Neural progenitor cell (in vitro differentiated cells): Measurements from ENCODE around the gene TSPAN14. TPM values are rescaled to one million over a fixed set of nuclear protein-coding genes. Genes with fewer than 3 reads are reported as not detected.
A peak's percentile ranks its signal among the peaks of the same experiment; 100 is the strongest.

Experiments used
- DNase-seq: peaks from one replicate; pipeline ENCODE4 v3.0.0-alpha.2; 2016; ENCODE audit warnings: low spot score
- H2AFZ ChIP-seq: fragments of 200-600 bp; sonication (generic); replicated peaks from 2 replicates; pipeline ENCODE4 v1.6.1; 2016; ENCODE audit warnings: antibody characterized with exemption
- H3F3A ChIP-seq: fragments of 200-600 bp; sonication (generic); 2 replicates; pipeline ENCODE4 v1.6.1; 2016; ENCODE audit warnings: antibody characterized with exemption, low read depth
- H3K27ac ChIP-seq: fragments of 200-600 bp; sonication (generic); 2 replicates; pipeline ENCODE4 v1.5.1; 2016; ENCODE audit warnings: mild to moderate bottlenecking
- H3K27me3 ChIP-seq: fragments of 200-600 bp; sonication (generic); 2 replicates; pipeline ENCODE4 v1.6.1; 2016; ENCODE audit warnings: mild to moderate bottlenecking, moderate library complexity
- H3K36me3 ChIP-seq: fragments of 200-600 bp; sonication (generic); 2 replicates; pipeline ENCODE4 v1.5.1; 2016
- H3K4me1 ChIP-seq: fragments of 200-600 bp; sonication (generic); 2 replicates; pipeline ENCODE4 v1.6.1; 2016; ENCODE audit warnings: mixed run types
- H3K4me2 ChIP-seq: fragments of 200-600 bp; sonication (generic); 2 replicates; pipeline ENCODE4 v1.6.1; 2016
- H3K4me3 ChIP-seq: fragments of 200-600 bp; sonication (generic); 2 replicates; pipeline ENCODE4 v1.5.1; 2016
- H3K79me2 ChIP-seq: fragments of 200-600 bp; sonication (generic); 2 replicates; pipeline ENCODE4 v1.6.1; 2016; ENCODE audit warnings: low read depth
- H3K9ac ChIP-seq: fragments of 200-600 bp; sonication (generic); 2 replicates; pipeline ENCODE4 v1.6.1; 2016
- H3K9me3 ChIP-seq: fragments of 200-600 bp; sonication (generic); 2 replicates; pipeline ENCODE4 v1.5.1; 2016; ENCODE audit warnings: low read depth
- H4K20me1 ChIP-seq: fragments of 200-600 bp; sonication (generic); 2 replicates; pipeline ENCODE4 v1.6.1; 2016; ENCODE audit warnings: low read depth
- H3K27ac Mint-ChIP-seq: 3 replicates; pipeline ENCODE4 v1.8.0; 2021; ENCODE audit warnings: mixed read lengths
- H3K27me3 Mint-ChIP-seq: 2 replicates; pipeline ENCODE4 v1.8.0; 2022; ENCODE audit warnings: low read depth, mild to moderate bottlenecking, inconsistent platforms, moderate library complexity, mixed read lengths; ENCODE audit not compliant: insufficient read depth
- H3K36me3 Mint-ChIP-seq: 3 replicates; pipeline ENCODE4 v1.8.0; 2021; ENCODE audit warnings: mixed read lengths
- H3K4me1 Mint-ChIP-seq: 3 replicates; pipeline ENCODE4 v1.8.0; 2021; ENCODE audit warnings: mixed read lengths
- H3K4me3 Mint-ChIP-seq: 3 replicates; pipeline ENCODE4 v1.8.0; 2021; ENCODE audit warnings: mild to moderate bottlenecking, moderate library complexity, mixed read lengths
- H3K9me3 Mint-ChIP-seq: 3 replicates; pipeline ENCODE4 v1.8.0; 2020; ENCODE audit warnings: mixed read lengths
- CTCF ChIP-seq: fragments of 200-600 bp; sonication (generic); IDR thresholded peaks from 2 replicates; pipeline ENCODE4 v1.5.1; 2017; ENCODE audit warnings: antibody characterized with exemption, mild to moderate bottlenecking
- EZH2 ChIP-seq: fragments of 200-600 bp; sonication (generic); IDR thresholded peaks from 2 replicates; pipeline ENCODE4 v1.6.1; 2017; ENCODE audit warnings: antibody characterized with exemption, mild to moderate bottlenecking, moderate library complexity
- EZH2phosphoT487 ChIP-seq: fragments of 200-600 bp; sonication (generic); IDR thresholded peaks from 2 replicates; pipeline ENCODE4 v1.6.1; 2017; ENCODE audit warnings: antibody characterized with exemption
- total RNA-seq: library from RNA; depleted of rRNA; stranded (reverse); fragments of >200 nt; gene quantifications from 2 replicates; pipeline ENCODE4 v1.2.3, GENCODE V29; 2015; ENCODE audit warnings: low replicate concordance

The TSPAN14 gene
- total RNA-seq, 1 donor from 2014 or later = 32.7 TPM

GRCh38 chr10:80526742-80527141 lies 72.6 kb downstream of the TSPAN14 start:
- Histone ChIP-seq H2AFZ (no peak overlapping the region), H4K20me1 (no peaks in the 10 kb centered on the region), H3K4me3 (no peak overlapping the region), H3K79me2 (no peaks in the 10 kb centered on the region), H3K4me1 (peaks cover 5% of the 10 kb centered on the region), H3F3A (peaks cover 3% of the 10 kb centered on the region), H3K9me3 (no peaks in the 10 kb centered on the region), H3K4me2 (no peak overlapping the region), H3K36me3 (no peaks in the 10 kb centered on the region), H3K27ac (no peak overlapping the region), H3K27me3 (no peaks in the 10 kb centered on the region), H3K9ac (no peak overlapping the region)
- Mint-ChIP-seq H3K4me3 (no peak overlapping the region), H3K36me3 (peaks cover 2% of the 10 kb centered on the region), H3K9me3 (no peaks in the 10 kb centered on the region), H3K27me3 (peaks cover 14% of the 10 kb centered on the region), H3K27ac (no peak overlapping the region), H3K4me1 (peaks cover 4% of the 10 kb centered on the region)
- TF ChIP-seq EZH2phosphoT487 (no peak), CTCF (no peak), EZH2 (no peak)
- DNase-seq = no peak

- Histone ChIP-seq H3K79me2 (no peaks in the 10 kb centered on the region), H3K4me3 (no peak overlapping the region), H3K4me2 (no peak overlapping the region), H3K9me3 (no peaks in the 10 kb centered on the region), H3K27me3 (no peaks in the 10 kb centered on the region), H3K4me1 (peaks cover 5% of the 10 kb centered on the region), H4K20me1 (no peaks in the 10 kb centered on the region), H2AFZ (no peak overlapping the region), H3F3A (no peaks in the 10 kb centered on the region), H3K27ac (no peak overlapping the region), H3K9ac (no peak overlapping the region), H3K36me3 (no peaks in the 10 kb centered on the region)
- H3K4me1 Mint-ChIP-seq = peaks cover 4% of the 10 kb centered on the region
- DNase-seq = no peak
- no peaks in the 10 kb centered on the region for H3K36me3 Mint-ChIP-seq
- peaks cover 2% of the 10 kb centered on the region for H3K9me3 Mint-ChIP-seq
- no peak overlapping the region for H3K4me3 Mint-ChIP-seq
- TF ChIP-seq EZH2 (no peak), EZH2phosphoT487 (no peak), CTCF (no peak)
- peaks cover 14% of the 10 kb centered on the region for H3K27me3 Mint-ChIP-seq
- peak overlapping the region; percentile 21 for H3K27ac Mint-ChIP-seq
These were observed 74.1 kb downstream of the TSPAN14 start for GRCh38 chr10:80528185-80528700.

- TF ChIP-seq EZH2 = no peak
- Histone ChIP-seq H3K4me1 (peaks cover 5% of the 10 kb centered on the region), H3K36me3 (no peaks in the 10 kb centered on the region), H3K9ac (no peak overlapping the region), H2AFZ (no peak overlapping the region), H3F3A (no peaks in the 10 kb centered on the region), H3K27ac (no peak overlapping the region), H3K4me2 (no peak overlapping the region), H4K20me1 (no peaks in the 10 kb centered on the region), H3K27me3 (no peaks in the 10 kb centered on the region), H3K4me3 (no peak overlapping the region), H3K9me3 (no peaks in the 10 kb centered on the region), H3K79me2 (no peaks in the 10 kb centered on the region)
- Mint-ChIP-seq H3K36me3 (no peaks in the 10 kb centered on the region), H3K27me3 (peaks cover 14% of the 10 kb centered on the region), H3K4me3 (no peak overlapping the region), H3K4me1 (peaks cover 4% of the 10 kb centered on the region), H3K9me3 (peaks cover 2% of the 10 kb centered on the region), H3K27ac (no peak overlapping the region)
- DNase-seq = no peak
These were observed 74.8 kb downstream of the TSPAN14 start for GRCh38 chr10:80528901-80529300.

GRCh38 chr10:80529604-80530003 lies 75.5 kb downstream of the TSPAN14 start:
- Histone ChIP-seq H3K4me3 (no peak overlapping the region), H3K4me2 (no peak overlapping the region), H3F3A (no peaks in the 10 kb centered on the region), H3K9me3 (no peaks in the 10 kb centered on the region), H3K9ac (no peak overlapping the region), H3K27ac (no peak overlapping the region), H3K27me3 (no peaks in the 10 kb centered on the region), H2AFZ (no peak overlapping the region), H4K20me1 (no peaks in the 10 kb centered on the region), H3K4me1 (peaks cover 5% of the 10 kb centered on the region), H3K79me2 (no peaks in the 10 kb centered on the region), H3K36me3 (no peaks in the 10 kb centered on the region)
- H3K36me3 Mint-ChIP-seq = no peaks in the 10 kb centered on the region
- no peak for TF ChIP-seq EZH2
- no peak for TF ChIP-seq EZH2phosphoT487
- TF ChIP-seq CTCF = no peak
- H3K4me1 Mint-ChIP-seq = peaks cover 4% of the 10 kb centered on the region
- no peak overlapping the region for H3K4me3 Mint-ChIP-seq
- peaks cover 12% of the 10 kb centered on the region for H3K27me3 Mint-ChIP-seq
- peaks cover 2% of the 10 kb centered on the region for H3K9me3 Mint-ChIP-seq
- DNase-seq = no peak
- H3K27ac Mint-ChIP-seq = no peak overlapping the region
